HG03442 (cell line): Measurements from ENCODE around the gene GNB1L.

Experiments
- ATAC-seq: cut with Tn5 transposase; IDR thresholded peaks from one replicate; pipeline ENCODE4 v1.9.1; 2021; ENCODE audit warnings: mild to moderate bottlenecking, moderate library complexity; ENCODE audit not compliant: unreplicated experiment

The GNB1L gene

GRCh38 chr22:19765477-19766239 is 89.0 kb downstream of the GNB1L start:
- no peak for ATAC-seq

GRCh38 chr22:19764636-19765476 is 89.8 kb downstream of the GNB1L start:
- no peak for ATAC-seq

- no peak for ATAC-seq
Measured at GRCh38 chr22:19764299-19764593, 90.4 kb downstream of the GNB1L start.

- no peak for ATAC-seq
Measured at GRCh38 chr22:19763458-19764298, 91.0 kb downstream of the GNB1L start.

GRCh38 chr22:19762568-19763457 is 91.9 kb downstream of the GNB1L start:
- no peak for ATAC-seq

- no peak for ATAC-seq
Measured at GRCh38 chr22:19761725-19762567, 92.7 kb downstream of the GNB1L start.

GRCh38 chr22:19760951-19761724 is 93.5 kb downstream of the GNB1L start:
- ATAC-seq = no peak

- ATAC-seq = no peak
Measured at GRCh38 chr22:19760058-19760950, 94.4 kb downstream of the GNB1L start, which contains the start of gene TBX1. TBX1 (plus strand) TSS chr22:19760778; CDS start chr22:19760844, 66 bp downstream.

GRCh38 chr22:19759427-19760057 is 95.1 kb downstream of the GNB1L start:
- ATAC-seq = no peak

- no peak for ATAC-seq
Measured at GRCh38 chr22:19758896-19759426, 95.7 kb downstream of the GNB1L start.

GRCh38 chr22:19757985-19758895 is 96.4 kb downstream of the GNB1L start:
- ATAC-seq = no peak

GRCh38 chr22:19757140-19757984 is 97.3 kb downstream of the GNB1L start:
- ATAC-seq = no peak

GRCh38 chr22:19756288-19757128 is 98.2 kb downstream of the GNB1L start:
- no peak for ATAC-seq

GRCh38 chr22:19755722-19756287 is 98.9 kb downstream of the GNB1L start:
- no peak for ATAC-seq
